ENCODE data around the gene IGF2BP3.

Gene IGF2BP3

DNA sequence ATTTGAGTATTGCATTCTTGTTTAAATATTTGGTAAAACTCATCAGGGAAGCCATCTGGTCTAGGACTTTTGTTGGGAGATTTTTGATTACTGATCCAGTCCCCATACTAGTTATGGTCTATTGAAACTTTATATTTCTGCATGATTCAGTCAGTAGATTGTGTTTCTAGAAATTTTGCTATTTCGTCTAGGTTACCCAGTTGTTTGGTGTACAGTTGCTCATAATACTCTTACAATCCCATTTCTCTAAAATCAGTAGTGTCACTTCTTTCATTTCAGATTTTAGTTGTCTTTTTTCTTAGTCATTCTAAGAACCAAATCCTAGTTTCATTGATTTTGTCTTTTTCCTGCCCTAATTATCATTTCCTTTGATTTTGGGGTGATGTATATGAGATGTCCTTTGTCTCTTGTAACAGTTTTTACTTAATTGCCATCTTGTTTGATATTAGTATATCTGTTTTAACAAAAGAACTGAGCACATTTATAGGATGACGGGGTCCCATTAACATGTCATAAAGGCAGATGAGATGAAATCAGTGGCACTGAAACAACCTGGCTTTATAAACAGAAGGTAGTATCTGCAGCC is 163.3 kb downstream of the IGF2BP3 start:
- Histone ChIP-seq H3K4me1 (ENCODE audit: control insufficient read depth in 1 of 2, insufficient read depth in 1 of 2, low read depth in 1 of 2, low read length in 1 of 2) (no peaks in the 10 kb centered on the region), H3K27me3 (no peaks in the 10 kb centered on the region), H3K36me3 (peaks cover 47% of the 10 kb centered on the region), H3K4me3 (ENCODE audit: low read depth in 1 of 2, low read length in 1 of 2) (no peak overlapping the region), H3K27ac (no peak overlapping the region), H3K9me3 (no peaks in the 10 kb centered on the region)
- TF ChIP-seq, protein P1, sequence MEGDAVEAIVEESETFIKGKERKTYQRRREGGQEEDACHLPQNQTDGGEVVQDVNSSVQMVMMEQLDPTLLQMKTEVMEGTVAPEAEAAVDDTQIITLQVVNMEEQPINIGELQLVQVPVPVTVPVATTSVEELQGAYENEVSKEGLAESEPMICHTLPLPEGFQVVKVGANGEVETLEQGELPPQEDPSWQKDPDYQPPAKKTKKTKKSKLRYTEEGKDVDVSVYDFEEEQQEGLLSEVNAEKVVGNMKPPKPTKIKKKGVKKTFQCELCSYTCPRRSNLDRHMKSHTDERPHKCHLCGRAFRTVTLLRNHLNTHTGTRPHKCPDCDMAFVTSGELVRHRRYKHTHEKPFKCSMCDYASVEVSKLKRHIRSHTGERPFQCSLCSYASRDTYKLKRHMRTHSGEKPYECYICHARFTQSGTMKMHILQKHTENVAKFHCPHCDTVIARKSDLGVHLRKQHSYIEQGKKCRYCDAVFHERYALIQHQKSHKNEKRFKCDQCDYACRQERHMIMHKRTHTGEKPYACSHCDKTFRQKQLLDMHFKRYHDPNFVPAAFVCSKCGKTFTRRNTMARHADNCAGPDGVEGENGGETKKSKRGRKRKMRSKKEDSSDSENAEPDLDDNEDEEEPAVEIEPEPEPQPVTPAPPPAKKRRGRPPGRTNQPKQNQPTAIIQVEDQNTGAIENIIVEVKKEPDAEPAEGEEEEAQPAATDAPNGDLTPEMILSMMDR (IDR thresholded peaks at IDR 0.05), result no peak

DNA sequence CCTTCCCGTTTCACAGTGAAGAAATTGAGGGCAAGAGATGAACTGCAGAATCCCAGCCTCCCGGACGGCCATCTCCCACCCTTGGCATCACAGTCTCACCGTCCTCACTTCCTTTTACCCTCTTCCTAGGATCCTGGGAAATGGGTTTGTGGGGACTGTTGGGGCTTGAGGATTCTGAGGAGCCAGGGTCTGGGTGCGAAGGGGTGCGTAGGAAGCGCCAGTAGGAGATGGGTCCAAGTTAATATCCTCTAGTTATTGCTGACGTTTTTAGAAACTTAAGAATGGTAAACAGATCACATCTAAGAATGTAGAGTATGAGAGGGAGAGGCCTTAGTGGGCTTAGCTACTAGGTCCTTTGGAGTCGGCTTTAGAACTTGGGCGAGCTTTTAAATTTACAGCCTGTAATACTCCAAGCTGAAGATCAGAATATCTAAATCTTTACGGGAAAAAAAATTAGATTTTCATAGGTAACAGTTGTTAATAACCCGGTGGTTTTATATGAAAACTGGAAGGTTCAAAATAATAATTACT is 170.5 kb downstream of the IGF2BP3 start:
- H3K4me3 ChIP-seq (ENCODE audit: low read depth in 1 of 2, low read length in 1 of 2), result peak overlapping the region; percentile 72 to 95
- TF ChIP-seq, protein P1 (IDR thresholded peaks at IDR 0.05), result no peak
- no peaks in the 10 kb centered on the region for H3K9me3 ChIP-seq
- no peaks in the 10 kb centered on the region for H3K27me3 ChIP-seq
- peaks cover 18% of the 10 kb centered on the region for H3K36me3 ChIP-seq
- H3K27ac ChIP-seq, result peak overlapping the region; percentile 82
- peaks cover 35 to 39% of the 10 kb centered on the region in 2 experiments for H3K4me1 ChIP-seq (ENCODE audit: control insufficient read depth in 1 of 2, insufficient read depth in 1 of 2, low read depth in 1 of 2, low read length in 1 of 2)

DNA sequence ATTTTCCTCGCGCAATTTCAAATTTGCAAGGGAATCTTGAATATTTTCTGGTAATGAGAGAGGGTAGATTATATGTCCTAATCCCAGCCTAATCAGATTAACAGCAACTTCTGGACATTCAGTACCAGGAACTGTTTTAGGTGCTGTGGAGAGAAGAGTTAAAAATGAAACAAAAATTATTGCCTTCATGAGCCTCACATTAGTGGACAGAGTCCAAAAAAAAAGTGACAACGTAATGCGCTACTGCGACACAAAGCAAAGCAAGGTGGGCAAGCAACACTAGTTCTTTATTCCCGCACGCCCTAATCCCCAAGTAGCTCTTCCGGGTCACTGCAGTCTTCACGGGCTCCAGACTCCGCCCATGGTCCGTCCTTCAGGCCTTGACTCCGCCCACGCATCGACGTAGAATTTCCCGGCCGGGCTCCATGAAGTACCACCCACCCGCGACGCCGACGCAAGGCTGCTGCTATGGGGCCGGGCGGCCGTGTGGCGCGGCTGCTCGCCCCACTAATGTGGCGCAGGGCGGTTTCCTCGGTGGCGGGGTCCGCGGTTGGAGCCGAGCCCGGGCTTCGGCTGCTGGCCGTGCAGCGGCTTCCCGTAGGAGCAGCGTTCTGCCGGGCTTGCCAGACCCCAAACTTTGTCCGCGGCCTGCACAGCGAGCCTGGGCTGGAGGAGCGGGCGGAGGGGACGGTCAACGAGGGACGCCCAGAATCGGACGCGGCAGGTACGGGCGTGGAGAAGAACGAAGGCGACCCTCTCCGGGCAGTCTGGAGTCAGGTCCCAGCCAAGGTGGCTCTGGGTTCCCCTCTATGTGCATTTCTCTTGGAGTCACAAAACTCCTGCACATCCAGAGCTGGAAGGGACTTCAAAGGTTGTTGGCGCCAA is 171.2 kb downstream of the IGF2BP3 start, which contains the start of gene MALSU1:
Gene MALSU1 (plus strand): TSS at position 455 of the 885 bp plus-strand sequence. CDS start 14 bp downstream, at position 469.
- Histone ChIP-seq H3K36me3 (peaks cover 18% of the 10 kb centered on the region), H3K9me3 (no peaks in the 10 kb centered on the region), H3K27ac (peak within 1 kb of the TSS; percentile 82), H3K4me1 (ENCODE audit: control insufficient read depth in 1 of 2, insufficient read depth in 1 of 2, low read depth in 1 of 2, low read length in 1 of 2) (peaks cover 39 to 40% of the 10 kb centered on the region in 2 experiments), H3K4me3 (ENCODE audit: low read depth in 1 of 2, low read length in 1 of 2) (peak within 1 kb of the TSS; percentile 72 to 95), H3K27me3 (no peaks in the 10 kb centered on the region)
- TF ChIP-seq, protein P1 (IDR thresholded peaks at IDR 0.05), result peak; percentile 43

DNA sequence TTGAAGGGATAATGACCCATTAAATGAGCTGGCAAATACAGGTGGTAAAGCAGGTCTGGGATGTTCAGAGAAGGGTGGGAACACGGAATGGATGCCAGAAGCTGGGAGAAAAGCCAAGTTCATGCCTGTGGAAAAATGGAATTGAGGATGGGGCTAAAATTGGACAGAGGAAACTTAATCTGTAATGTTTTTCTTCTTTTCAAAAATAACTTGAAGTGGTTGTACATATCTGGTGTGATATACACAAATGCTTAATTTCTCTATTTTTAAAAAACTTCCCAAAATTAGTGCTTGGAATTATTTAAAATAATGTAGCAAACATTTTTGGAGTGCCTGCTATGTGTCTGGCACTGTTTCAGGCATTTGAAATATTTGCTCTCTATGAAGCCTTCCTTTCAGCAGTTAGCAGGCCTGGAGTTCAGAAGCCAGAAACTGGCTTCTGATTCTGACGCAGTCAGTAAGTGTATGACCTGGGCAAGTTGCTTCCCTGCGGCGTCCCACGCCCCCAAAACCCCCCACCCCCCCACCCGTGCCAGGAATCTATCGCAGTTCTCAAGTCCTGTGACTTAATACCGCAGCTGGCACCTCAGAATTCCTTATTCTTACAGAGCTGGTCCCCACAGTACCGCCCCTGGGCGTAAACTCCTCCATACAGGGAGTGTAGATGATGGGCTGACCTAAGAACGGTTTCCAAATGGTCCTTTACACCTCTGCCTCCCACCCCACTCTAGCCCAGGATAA is 172.0 kb downstream of the IGF2BP3 start:
- TF ChIP-seq, protein P1 (IDR thresholded peaks at IDR 0.05), result no peak
- Histone ChIP-seq H3K27me3 (no peaks in the 10 kb centered on the region), H3K27ac (peak overlapping the region; percentile 82), H3K36me3 (peaks cover 18% of the 10 kb centered on the region), H3K4me3 (ENCODE audit: low read depth in 1 of 2, low read length in 1 of 2) (peak overlapping the region; percentile 72 to 95), H3K9me3 (no peaks in the 10 kb centered on the region), H3K4me1 (ENCODE audit: control insufficient read depth in 1 of 2, insufficient read depth in 1 of 2, low read depth in 1 of 2, low read length in 1 of 2) (peaks cover 39 to 40% of the 10 kb centered on the region in 2 experiments)

DNA sequence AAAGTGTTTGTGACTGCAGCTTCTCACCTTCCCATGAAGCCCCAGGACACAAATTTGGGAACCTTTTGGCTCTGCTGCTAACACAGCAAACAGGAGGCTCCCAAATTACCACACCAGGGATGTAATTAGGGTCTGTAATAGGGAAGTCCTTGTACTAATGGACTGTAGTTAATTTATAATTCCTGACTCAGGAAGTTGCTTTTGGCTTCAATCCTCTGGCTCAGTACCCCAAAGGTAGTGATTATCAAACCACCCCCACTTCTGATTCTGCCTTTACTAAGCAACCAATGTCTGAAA is 174.9 kb downstream of the IGF2BP3 start:
- Histone ChIP-seq H3K4me1 (ENCODE audit: control insufficient read depth in 1 of 2, insufficient read depth in 1 of 2, low read depth in 1 of 2, low read length in 1 of 2) (peaks cover 36% of the 10 kb centered on the region in 2 experiments), H3K27ac (peak overlapping the region; percentile 61), H3K9me3 (no peaks in the 10 kb centered on the region), H3K36me3 (no peaks in the 10 kb centered on the region), H3K27me3 (no peaks in the 10 kb centered on the region), H3K4me3 (ENCODE audit: low read depth in 1 of 2, low read length in 1 of 2) (no peak overlapping the region)
- TF ChIP-seq, protein P1 (IDR thresholded peaks at IDR 0.05), result no peak

All from neutrophil (primary cell).